GM19035 (cell line): ENCODE results near the gene FGB.

Experiments
- ATAC-seq: cut with Tn5 transposase; IDR thresholded peaks from one replicate; pipeline ENCODE4 v1.9.1; 2021; ENCODE audit not compliant: unreplicated experiment

FGB gene

GRCh38 chr4:154562697-154563254 lies at the start of gene FGB:
Gene FGB (plus strand): TSS chr4:154563011. CDS start chr4:154563019, 8 bp downstream.
- ATAC-seq = no peak

DNA sequence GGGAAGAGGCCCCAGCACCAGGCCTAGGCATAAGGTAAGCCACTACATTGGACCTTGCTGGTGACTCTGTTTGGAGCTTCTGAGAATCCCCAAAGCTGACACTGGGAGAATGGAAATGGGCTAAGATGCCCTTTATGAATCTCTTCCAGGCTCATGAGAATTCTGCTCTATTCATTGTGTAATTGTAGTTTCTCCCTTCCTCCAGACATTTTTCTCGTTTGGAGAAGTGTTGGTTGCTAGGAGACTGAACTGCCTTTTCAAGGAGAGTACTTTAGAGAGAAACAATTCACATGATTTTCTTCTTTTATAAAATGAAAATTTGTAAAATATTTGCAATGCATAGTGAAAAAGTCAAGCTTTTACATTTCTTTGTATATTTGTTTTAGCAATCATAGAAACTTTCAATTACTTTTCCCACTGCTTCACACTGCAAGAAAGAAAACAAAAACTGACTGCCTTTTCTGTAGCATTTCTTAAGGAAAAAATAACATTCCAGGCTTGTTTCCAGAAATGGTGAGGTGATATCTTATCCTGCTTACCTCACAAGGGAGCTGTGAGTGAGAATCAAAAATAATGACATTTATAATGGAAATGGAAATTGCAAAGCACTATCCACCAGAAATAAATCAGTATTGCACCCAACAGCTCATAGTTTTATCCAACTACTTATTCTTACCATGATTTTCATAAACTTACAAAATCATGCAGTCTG lies 46.3 kb upstream of the FGB start:
- no peak for ATAC-seq

DNA sequence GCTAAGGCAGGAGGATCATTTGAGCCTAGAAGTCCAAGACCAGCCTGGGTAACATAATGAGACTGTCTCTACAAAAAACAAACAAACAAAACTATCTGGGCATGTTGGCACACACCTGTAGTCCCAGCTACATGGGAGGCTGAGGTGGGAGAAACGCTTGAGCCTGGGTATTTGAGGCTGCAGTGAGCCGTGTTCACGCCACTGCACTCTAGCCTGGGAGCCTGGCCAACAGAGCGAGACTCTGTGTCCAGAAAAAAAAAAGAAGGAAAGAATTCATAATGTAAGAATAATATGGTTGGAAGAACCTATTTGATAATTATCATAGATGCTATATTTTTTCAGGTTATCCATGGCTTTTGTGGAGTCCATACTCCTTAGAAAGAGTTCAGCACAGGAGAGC lies 45.2 kb upstream of the FGB start:
- ATAC-seq = no peak

DNA sequence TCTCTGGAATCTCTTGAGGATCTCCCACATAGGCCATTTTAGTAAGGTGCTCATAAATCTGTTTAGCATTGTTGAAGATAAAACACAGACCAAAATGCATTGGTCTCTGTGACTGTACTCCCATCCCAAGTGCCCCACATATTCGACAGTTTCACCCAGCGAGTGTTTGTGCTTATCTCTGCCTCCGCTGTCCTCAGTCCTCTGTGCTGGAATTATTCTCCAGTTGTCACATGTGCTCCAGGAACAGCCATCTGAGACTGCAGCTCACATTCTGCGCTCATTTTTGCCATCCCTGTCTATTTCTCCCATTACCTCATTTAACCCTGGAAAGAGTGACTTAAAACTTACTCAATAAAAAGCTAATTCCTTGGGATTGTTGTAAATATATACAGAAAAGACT lies 43.6 kb upstream of the FGB start:
- ATAC-seq = no peak

DNA sequence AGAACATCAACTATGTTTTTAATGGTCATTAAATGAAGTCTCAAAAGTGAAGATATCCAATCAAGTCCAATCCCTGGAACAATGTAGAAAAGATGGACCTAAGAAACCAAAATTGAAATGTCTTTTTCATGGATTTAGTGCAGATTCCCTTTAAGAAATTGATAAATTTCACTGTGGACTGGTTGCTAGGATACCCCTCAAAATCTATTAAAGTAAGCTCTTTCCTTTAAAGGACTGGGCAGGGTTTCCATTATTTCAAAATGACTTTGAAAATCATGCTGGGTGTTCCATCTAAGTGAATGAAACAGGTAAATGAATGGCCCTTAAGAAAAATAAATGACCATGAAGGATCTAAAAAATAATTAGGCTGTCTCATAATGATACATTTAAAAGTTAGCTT lies 41.2 kb upstream of the FGB start:
- no peak for ATAC-seq

GRCh38 chr4:154526151-154526550 lies 36.7 kb upstream of the FGB start:
- ATAC-seq = no peak

DNA sequence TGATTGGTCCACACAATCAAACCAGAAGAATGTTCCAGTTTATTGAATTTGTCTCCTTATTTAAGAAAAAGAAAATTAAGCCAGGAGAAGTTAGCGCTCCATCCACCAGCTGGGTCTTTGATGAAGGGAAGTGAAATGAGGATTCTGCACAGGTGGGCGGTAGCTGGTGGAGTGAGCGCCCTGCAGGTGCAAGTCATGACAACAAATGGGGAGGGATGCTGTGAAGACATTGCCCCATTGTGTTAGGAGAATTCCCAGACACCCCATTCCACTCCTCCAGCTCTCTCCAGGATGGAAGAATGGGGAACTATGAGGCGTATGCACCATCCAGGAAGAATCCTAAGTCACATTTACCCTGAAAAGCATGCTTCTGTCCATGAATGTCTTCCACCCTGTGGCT lies 35.5 kb upstream of the FGB start:
- no peak for ATAC-seq

- ATAC-seq = no peak
Measured at GRCh38 chr4:154528869-154529268, 33.9 kb upstream of the FGB start.

- ATAC-seq = no peak
Measured at GRCh38 chr4:154529728-154530519, 32.9 kb upstream of the FGB start.

DNA sequence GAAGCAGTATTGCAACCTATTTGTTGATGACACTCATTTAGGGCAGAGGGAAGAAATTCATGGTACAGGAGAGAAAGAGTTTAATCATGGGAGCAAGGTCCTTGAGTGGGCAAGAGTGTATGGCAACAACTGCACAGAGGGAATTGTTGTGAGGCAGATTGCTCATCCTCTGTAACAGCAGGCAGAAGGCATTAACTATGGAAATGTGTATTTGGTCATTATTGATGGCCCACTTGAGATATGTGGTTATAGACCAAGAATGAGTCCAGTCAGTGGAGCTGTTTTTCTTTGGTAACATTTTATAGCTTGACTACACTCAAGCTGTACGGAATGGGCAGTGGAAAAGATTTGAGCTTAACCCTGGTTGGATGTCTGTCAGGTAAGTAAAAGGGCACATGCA lies 28.5 kb upstream of the FGB start:
- ATAC-seq = no peak

- no peak for ATAC-seq
Measured at GRCh38 chr4:154542271-154542879, 20.4 kb upstream of the FGB start.

- ATAC-seq = no peak
Measured at GRCh38 chr4:154545689-154546088, 17.1 kb upstream of the FGB start.

DNA sequence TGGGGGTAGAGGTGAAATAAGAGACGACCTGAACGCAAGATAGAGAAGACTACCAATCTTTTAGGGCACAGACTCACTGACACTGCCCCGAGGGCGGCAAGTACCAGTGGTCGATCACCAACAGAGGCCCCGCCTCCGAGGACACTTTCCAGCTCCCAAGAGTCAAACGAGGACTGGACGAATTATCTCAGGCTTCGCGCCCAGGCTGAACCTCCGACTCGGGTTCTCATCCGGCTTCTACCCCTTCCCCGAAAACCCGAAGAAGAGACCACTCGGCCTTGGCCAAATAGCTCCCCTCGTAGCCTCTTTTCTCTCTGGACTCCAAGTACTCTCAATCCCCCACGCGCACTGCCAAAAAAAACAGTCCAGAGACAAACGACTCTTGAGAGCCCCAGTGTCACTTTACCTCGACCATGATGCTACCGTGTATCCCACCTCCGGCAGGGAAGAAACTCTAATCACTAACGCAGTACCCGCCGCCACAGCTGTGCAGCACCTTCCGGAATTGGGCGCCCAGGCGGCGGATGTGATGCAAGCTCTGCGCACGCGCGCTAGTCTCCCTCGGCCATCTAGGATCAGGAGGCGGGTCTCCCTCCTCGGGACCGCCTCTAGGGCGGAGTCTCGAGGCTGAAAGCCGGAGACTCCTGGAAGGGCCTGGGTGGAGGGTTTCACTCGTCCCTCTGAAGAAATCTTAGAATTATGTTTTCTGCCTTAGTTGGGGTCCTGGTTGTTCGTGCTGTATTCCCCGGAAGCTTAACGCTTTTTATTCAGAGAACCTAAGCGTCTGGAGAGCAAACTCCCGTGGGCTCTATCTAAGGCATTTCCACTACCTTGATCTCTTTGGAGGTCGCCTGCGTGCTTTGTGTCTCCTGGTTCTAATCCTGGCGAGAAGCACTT lies 12.7 kb upstream of the FGB start, which contains the start of gene PLRG1:
PLRG1 (minus strand) TSS at position 507 of the 897 bp plus-strand sequence; CDS start at position 415, 92 bp downstream.
- peak; percentile 98 for ATAC-seq

DNA sequence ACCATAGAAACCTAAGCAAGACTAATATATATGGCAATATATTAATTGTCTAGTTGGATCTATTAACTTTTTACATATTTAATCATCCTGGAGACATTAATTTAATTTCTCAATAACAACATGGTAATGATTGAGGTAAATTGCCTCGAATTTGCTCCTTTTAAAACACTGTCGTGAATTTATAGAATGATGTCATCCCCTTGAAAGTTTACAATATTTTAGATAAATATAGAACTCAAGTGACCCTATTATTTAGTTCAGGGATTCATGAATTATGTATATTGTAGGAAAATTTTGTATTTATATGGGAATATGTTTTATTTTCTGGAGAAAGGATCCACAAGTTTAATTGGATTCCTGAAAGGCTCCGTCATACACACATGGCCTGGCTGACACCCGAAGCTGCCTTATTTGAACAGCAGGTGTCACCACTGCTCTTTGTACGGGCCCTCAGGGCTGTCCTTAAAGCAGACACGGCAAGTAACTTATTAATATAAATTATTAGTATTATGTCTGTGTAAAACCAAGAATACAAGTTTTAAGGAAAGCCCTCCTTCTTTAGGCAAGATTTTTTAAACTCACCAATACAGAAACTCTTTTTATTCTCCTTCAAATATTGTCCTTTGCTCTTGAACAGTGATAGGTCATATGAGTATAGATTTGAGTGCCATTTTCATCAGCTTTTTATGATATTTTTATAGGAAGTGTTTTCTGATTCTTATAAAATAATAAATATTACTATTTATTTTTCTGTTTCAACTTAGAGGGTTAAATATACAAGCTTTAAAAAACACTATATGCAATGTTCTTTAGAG lies 10.7 kb upstream of the FGB start:
- peak; percentile 52 for ATAC-seq

- peak; percentile 18 for ATAC-seq
Measured at GRCh38 chr4:154559141-154559493, 3.7 kb upstream of the FGB start.

DNA sequence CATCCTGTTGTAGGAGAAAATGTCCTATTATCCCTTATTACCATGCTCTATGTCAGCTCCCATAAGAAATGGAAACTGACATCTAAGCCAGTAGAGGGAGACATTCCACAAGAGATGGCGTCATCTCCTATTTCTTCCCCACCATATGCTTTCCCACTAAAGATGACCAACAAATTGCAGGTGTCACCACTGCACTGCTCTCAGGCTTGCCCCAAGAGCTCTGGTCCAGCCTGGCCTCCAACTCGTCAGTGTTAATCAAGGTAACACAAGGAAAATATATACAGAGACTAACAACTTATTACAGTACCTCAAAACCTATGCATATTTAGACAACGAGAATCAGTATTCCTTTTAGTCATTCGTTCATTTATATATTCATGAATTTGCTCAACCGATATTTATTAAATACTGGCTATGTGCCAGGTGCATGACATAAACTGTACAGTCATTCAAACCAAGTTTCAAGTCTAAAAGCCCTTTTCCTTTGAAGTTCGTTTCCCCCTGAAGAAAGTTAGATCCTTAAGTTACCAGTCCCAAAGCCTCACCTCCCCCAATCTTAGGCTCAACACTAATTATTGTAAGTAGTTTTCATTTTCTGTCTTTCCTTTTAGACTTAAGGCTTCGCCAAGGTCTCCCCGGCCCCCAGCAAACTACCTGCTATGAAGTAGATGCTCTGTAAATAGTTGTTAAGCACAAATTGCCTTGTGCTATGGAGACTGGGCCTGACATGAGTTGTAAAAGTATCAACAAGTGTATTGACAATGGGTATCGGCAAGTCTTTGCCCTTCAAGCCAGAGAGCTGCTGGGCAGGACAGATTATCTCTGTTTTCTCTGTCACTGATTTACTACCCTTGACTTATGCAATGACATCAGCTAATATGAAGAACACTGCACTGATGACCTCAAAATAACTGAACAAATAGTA lies 3.1 kb upstream of the FGB start:
- peak; percentile 85 for ATAC-seq

DNA sequence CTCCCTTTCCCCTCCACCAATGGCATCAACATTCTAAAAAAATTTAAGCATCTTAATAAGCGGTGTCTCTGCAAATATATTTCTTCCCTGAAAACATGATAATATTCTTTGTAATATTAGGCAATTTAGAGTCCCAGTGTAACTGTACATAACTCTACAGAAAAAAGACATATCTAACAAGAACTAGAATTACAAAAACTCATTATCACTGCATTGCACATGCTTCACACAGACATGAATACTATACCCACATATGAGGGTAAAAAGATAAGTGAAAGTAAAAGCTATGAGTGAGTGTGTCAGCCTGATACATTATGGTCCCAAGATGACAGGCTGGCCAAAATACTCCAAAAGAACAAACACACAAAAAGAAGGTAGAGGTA lies 2.4 kb upstream of the FGB start:
- ATAC-seq = no peak

DNA sequence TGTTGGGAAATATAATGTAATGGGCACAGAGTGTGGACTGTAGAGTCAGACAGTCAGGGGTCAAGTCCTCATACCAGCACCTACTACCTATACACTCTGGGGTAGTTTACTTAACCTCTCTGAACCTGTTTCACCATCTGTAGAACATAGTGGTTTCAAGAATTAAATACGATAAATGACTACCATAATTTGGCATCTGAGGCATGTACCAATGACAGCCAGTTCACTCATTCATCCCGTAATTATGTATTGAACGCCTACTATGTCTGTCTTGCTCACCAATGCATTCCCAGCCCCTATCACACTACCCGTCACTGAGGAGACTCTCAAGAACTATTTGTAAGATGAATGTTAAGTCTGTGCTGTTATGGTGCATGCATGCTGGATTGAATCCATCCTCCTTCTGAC lies 2.0 kb upstream of the FGB start:
- ATAC-seq = no peak

GRCh38 chr4:154564311-154564710 lies 1.5 kb downstream of the FGB start:
- ATAC-seq = no peak
